DMS114 treated with DMSO at 0.1 percent for 48 hours (cell line): ENCODE results near the gene SUPT20HL1.
A peak's percentile ranks its signal among the peaks of the same experiment; 100 is the strongest.
"Not testable (repeated sequence)": the region's sequence is repeated elsewhere in the genome, so short reads cannot be mapped to it uniquely, and the experiment has no call there.

Experiments
- DNase-seq: peaks from one replicate; lab custom pipeline; 2025; ENCODE audit not compliant: unreplicated experiment; lab: John Stamatoyannopoulos, UW

Gene SUPT20HL1

DNA sequence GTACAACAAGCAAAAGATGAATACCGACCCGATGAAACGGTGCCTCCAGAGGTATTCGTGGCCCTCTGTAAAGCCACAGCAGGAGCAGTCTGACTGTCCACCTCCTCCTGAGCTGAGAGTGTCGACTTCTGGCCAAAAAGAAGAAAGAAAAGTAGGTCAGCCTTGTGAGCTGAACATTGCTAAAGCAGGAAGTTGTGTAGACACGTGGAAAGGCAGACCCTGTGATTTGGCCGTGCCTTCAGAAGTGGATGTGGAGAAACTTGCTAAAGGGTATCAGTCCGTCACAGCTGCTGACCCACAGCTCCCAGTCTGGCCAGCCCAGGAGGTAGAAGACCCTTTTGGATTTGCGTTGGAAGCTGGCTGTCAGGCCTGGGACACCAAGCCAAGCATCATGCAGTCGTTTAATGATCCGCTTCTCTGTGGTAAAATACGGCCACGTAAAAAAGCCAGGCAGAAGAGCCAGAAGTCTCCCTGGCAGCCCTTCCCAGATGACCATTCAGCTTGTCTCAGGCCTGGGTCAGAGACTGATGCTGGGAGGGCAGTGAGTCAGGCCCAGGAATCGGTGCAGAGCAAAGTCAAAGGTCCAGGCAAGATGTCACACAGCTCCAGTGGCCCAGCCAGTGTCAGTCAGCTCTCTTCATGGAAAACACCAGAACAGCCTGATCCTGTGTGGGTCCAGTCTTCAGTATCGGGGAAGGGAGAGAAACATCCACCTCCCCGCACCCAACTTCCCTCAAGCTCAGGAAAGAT lies 3.2 kb downstream of the SUPT20HL1 start:
- not testable (repeated sequence) for DNase-seq

DNA sequence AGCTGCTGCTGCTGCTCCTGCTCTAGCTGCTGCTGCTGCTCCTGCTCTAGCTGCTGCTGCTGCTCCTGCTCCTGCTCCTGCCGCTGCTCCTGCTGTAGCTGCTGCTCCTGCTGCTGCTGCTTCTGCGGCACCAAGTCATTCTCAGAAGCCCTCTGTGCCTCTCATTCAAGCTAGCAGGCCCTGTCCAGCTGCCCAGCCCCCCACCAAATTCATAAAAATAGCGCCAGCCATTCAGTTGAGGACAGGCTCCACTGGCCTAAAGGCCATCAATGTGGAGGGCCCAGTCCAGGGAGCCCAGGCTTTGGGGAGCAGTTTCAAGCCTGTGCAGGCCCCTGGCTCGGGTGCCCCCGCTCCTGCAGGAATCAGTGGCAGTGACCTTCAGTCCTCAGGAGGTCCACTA lies 3.9 kb downstream of the SUPT20HL1 start:
- no peak for DNase-seq

DNA sequence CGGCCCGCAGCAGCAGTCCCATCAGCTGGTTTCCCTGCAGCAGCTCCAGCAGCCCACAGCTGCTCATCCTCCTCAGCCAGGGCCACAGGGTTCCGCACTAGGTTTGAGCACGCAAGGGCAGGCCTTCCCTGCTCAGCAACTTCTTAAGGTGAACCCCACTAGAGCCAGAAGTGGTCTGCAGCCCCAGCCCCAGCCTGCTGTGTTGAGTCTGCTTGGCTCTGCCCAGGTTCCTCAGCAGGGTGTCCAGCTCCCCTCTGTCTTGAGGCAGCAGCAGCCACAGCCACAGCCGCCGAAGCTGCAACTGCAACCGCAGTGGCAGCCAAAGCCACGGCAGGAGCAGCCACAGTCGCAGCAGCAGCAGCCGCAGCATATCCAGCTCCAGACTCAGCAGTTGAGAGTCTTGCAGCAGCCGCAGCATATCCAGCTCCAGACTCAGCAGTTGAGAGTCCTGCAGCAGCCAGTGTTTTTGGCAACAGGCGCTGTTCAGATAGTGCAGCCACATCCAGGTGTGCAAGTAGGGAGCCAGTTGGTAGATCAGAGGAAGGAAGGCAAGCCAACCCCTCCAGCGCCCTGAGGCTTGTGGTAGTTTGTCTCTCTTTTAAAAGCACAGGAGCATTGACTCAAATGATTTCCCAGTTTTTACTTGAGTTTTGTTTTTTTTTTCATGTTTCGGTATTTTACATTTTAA lies 4.6 kb downstream of the SUPT20HL1 start:
- no peak for DNase-seq

DNA sequence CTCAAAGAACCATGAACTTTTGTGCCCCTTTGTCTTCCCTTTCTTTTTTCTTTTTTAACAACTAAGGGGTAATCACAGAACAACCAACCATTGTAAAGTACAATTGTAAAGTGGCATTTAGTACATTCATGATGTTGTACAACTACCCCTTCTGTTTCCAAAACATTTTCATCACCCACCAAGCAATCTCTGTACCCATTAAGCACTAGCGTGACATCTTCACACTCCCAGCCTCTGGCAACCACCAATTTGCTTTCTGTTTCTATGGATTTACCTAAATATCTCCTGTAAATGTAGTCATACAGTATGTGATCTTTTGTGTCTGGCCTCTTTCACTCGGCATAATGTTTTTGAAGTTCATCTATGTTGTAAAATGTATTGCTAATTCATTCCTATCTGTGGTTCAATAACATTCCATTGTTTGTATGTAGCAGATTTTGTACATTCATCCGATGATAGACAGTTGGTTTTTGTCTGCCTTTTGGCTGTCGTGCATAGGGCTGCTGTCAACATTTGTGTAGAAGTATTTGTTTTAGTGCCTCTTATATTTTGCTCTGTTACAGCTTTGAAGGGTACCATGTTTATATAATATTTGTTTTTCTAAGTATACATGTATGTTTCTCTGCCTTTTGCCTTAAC lies 6.4 kb downstream of the SUPT20HL1 start:
- not testable (repeated sequence) for DNase-seq

DNA sequence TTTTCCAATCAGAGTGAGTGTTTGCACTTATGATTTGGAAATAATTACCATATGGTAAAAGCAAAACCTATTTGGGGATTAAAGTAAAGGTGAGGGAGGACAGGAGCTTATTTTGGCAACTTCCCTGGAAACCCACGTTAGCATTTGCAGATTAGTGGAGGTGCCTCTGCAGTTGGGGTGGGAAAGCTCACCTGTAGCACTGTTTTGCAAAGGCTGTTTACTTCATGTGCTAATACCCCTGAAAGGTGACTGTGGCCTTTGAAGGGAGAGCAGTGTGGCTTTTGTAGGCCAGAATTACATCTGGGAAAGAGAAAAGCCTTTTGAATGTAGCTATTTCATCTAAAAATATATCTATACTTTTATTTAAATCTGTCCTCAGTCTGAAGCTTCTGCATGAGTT lies 9.4 kb downstream of the SUPT20HL1 start:
- no peak for DNase-seq

DNA sequence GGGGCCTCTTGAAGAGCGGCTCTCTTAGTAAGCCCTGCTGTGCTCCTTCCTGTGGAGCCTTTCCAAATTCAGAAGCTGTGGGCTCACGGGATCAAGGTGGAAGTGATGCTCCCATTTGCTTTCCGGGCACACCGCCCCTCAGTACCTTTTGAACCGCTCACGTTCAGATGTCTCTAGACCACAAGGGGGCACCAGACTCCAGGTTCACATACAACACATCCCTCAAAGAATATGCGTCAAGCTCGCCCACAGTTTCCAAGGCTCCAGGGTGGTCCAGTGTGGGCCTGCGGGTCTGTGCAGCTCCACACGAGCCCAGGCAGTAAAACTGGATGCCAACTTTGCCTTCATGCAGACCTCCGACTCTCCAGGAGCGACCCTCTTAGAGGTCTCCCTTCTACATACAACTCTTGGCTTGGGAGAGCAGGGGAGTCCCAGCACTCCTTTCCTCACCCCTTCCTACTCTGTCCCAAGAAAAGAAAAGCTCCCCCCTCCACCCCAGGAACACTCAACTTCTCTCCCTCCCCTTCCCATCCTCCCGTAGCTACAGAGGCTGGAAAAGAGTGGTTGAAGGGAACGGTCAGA lies 11.0 kb downstream of the SUPT20HL1 start:
- peak; percentile 7 for DNase-seq

DNA sequence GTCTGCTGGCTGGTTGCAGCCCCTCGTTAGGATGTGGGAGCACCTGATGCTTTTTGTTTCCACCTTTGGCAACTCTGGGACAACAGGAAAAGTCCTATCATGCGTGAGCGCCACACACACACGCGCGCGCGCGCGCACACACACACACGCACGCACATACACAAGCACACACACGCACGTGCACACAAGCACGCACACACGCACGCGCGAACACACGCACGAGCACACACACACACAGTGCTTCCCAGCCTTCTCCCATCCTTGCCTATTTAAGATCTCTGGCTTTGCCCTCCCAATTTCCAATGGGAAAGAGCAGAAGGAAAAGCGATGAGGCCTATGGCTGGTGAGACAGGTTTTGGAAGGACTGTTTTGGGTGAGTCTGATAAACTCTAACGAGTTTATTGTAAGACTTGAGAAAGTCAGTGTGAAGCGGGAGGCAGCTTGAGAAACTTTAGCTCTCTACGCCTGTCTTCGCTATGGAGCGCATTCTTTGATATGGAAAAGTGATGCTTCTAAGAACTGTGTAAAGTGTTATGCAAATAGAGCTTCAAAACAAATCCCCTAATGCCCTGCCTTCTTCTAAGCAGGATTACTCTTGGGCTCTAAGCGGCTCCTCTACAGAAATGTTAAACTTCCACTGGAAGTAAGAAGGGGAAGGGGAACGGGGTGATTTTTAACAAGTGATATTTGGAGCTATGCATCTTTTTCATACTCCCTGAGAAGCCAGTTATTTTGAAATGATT lies 11.8 kb downstream of the SUPT20HL1 start:
- no peak for DNase-seq

DNA sequence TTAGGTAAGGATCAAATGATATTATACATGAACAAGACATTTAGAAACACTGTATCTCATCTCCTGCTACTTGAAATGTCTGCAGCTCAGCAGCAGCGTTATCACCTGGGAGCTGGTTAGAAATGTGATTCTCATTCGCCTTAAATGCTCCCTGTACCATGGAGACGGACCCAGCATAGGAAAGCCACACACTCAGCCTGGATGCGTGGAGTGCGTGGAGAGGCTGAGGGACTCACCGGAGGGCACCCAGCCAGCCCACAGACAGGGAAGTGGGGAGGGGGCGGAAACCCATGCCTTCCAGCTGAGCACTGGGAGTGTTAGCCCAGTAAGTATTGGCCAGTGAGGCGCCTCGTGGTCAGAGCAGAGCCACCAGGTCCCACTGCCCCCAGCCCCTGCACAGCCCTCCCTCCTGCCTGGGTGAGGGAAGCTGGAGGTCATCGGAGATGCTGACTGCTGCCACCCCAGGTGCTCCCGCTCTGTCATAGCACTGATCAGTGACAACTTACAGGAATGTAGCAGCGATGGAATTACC lies 15.2 kb downstream of the SUPT20HL1 start:
- DNase-seq: no peak

DNA sequence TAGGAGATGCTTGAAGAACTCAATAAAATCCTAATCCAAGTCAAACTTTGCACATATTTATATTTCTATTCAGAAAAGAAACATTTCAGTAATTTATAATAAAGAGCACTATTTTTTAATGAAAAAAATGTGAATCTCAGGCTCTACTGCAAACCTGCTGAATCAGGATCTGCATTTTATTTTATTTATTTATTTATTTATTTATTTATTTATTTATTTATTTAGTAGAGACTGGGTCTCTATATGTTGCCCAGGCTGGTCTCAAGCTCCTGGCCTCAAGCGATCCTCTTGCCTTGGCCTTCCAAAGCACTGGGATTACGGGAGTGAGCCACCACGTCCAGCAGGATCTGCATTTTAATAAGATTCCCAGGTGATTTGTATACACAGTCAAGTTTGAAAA lies 16.0 kb downstream of the SUPT20HL1 start:
- no peak for DNase-seq

DNA sequence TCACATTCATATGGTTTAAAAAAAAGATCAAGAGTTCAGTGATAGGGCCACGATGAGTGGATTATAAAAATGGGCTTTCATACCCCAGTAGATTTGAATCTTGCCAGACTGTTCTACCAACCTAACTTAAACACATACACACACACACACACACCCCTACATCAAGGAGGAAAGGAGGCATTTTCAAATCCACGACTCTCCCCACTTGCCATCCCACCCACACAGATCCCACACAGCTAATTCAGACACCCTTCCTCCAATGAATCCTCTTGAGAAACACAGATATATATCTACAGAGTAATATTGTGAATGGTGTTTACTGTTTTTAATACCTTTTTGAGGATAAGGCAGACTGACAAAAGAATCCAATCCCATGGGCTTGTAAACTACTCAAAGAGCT lies 16.8 kb downstream of the SUPT20HL1 start:
- no peak for DNase-seq

DNA sequence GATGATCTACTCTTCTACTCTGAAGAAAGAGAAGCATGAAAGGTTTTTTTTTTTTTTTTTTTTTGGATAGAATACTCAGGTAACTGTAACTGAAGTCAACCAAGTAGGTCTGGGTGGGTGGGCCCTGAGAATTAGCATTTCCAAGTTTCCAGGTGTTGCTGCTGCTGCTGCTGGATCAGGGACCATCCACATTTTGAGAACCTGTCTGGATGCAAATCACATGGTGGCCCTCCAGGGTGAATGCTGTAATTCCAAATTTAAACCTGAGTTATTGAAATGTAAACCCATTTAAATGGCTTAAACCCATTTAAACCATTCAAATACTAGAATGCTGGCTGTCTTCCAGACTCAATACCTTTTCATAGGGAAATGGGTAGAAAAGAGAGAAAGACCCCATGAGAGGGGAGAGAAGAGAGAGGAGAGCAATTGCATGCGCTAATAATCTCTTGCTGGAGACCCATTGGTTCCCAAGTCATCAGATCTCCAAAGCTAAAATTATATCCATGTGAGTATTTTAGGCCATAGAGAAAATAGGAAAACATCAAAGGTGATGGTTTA lies 17.6 kb downstream of the SUPT20HL1 start:
- DNase-seq: no peak

DNA sequence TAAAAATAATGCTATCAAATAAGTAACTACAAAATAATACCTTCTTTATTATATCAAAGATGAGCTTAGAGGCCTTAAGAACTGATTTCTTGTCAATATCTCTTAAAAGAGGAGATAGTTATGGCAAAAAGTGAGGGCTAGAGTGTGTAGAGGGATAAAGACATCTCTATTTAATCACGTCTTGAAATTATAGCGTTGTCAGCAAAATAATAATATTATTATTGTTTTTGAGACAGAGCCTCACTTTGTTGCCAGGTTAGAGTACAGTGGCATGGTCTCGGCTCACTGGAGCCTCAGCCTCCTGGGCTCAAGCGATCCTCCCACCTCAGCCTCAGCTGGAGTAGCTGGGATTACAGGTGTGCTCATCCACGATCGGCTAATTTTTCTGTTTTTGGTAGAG lies 18.3 kb downstream of the SUPT20HL1 start:
- DNase-seq: no peak

DNA sequence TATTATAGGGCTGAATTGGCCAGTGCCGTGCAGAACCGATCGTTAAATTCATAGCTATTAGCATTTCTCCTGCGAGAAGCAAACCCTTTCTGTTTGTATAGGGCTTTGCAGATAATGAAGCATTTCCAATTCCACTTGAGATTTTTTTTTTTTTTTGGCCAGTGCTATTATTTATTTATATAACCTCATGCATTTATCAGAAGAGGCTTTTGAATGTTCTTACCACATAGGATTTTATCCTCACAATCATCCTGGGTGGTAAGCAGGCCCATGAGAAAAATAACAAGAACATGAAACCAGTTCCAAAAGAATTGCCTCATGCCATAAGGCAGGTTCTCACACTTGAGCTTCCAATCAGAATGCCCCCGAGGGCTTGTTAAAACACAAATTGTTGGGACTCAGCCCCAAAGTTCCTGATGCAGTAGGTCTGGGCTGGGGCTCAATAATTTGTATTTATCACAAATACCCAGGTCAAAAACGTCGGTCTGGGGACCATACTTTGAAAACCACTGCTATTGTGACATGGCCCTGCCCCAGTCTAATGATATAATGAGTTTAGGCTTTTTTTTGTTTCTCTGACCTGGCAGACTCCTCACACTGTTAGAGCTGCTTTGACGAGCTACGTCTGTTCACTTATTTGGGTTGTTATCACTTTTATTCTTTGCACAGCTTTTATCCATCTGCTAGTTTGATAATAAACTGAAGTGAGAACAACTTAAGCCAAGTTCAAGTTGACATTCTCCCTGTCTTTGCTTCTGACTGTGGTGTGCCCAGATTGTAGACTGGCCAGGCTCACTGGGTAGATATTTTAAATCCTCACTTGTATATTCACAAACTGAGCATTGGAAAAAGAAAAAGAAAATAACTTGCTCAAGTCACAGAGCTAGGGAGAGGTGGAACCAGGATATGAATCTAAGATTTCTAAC lies 20.1 kb downstream of the SUPT20HL1 start:
- DNase-seq: no peak

DNA sequence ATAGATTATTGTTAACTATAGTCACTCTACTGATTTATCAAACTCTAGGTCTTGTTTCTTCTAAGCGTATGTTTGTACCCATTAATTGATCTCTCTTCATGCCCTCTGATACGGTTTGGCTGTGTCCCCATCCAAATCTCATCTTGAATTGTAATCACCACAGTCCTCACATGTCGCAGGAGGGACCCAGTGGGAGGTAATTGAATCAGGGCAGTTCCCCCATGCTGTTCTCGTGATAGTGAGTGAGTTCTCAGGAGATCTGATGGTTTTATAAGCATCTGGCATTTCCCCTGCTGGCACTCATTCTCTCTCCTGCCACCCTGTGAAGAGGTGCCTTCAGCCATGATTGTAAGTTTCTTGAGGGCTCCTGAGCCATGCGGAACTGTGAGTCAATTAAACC lies 21.9 kb downstream of the SUPT20HL1 start:
- not testable (repeated sequence) for DNase-seq

DNA sequence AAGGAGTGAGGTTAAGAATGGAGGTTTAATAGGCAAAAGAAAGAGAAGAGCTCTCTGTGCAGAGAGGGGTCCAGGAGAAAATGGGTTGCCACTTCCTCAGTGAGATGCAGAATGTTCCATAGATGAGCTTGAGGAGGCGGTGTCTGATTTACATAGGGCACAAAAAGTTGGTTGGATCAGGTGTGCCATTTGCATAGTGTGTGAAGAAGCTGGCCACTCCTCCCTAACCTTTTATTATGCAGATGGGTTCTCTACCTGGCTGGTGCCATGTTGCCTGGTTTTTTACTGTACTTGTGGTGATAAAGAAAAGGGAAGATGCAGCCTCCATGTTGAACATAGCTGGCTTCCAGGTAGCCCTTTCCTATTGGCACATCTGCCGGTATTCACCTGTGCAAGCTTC lies 27.3 kb downstream of the SUPT20HL1 start:
- no peak for DNase-seq

DNA sequence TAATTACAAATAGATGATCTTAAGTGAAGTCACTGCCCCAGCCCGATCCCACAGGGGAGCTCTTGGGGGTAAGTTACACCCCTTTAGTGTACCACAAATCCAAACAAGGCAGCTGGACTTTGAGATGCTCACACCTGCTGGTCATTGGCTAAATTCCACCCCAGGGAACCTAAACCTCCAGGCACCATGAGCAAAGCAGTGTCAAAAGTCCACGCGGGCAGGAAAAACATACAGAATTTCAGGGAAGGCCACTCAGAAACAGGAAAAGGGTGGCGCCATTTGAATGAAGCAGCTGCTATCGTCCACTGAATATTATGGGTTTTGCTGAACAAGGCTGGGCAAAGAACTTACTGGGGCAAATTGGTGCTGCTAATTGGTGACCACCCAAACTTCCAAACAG lies 30.9 kb downstream of the SUPT20HL1 start:
- no peak for DNase-seq

DNA sequence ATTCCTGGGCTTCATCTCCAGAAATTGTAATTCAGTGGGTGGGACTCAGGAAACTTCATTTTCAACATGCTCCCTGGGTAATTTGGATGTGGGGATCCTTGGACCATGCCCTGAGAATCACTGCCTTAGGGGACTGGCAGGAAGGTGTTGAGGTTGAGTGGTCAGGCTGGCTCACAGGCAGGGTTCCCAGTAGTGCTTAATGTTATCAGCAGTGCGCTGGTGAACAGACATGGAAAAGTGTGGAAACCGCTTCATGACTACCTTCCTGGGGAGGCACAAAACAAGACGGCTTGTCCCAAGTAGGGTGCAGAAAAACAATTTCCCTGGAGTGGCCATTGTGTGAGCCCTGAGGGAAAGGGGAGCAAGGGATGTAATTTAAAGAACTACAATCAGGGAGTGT lies 31.4 kb downstream of the SUPT20HL1 start:
- no peak for DNase-seq

DNA sequence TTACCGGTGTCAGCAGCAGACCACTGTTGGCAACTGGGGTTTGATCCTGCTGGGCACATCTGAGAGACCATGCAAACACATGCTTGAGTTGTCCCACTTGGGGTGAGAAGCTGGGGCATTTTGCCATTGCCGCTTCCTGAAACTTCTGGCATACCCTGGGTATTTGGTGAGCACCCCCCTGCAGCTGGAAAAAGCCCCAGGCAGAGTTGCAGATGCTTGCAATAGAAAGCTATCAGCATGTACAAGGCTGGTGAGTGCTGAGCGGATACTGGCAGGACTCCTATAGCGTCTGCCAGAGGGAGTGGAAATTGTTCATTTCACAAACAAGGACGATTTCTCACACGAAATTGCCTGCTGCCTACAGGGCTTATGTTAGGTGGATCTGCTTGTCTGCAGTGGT lies 32.3 kb downstream of the SUPT20HL1 start:
- no peak for DNase-seq

DNA sequence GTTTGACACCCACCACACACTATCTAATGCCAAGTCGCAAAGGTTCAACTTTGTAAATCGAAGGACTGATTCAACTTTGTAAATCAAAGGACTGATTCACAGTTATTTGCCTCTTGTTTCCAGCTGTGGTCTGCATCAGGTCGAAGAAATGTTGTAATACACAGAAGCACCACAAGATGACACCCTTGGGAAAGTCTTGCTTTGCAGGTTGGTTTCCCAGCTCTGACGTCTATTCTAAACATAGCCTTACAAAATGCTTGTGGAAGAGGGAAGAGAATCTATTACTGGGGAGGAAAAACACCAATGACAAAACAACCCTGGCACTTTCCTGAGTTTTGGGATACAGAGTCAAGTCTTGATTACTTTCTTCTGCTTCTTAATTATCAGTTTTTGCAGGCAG lies 35.3 kb downstream of the SUPT20HL1 start:
- DNase-seq: peak; percentile 67
